ENCODE data around the gene ANHX.
"Not testable (repeated sequence)": the region's sequence is repeated elsewhere in the genome, so short reads cannot be mapped to it uniquely, and the experiment has no call there.

Gene ANHX

GRCh38 chr12:133235401-133236112 lies at the start of gene ANHX:
Gene ANHX (minus strand): TSS chr12:133235877. CDS start chr12:133234356, 1,521 bp downstream.
- in situ Hi-C loops (cut with HindIII; ENCODE audit: low sequenced_read_pairs) = no loop called here

- in situ Hi-C loops (cut with HindIII; ENCODE audit: low sequenced_read_pairs) = not testable (repeated sequence)
Measured at GRCh38 chr12:133264668-133265067, 29.0 kb upstream of the ANHX start.

GRCh38 chr12:133264173-133264572 lies 28.5 kb upstream of the ANHX start:
- in situ Hi-C loops (cut with HindIII; ENCODE audit: low sequenced_read_pairs) = no loop called here

- in situ Hi-C loops (cut with HindIII; ENCODE audit: low sequenced_read_pairs) = no loop called here
Measured at GRCh38 chr12:133256321-133256720, 20.6 kb upstream of the ANHX start.

GRCh38 chr12:133255833-133256232 lies 20.2 kb upstream of the ANHX start:
- in situ Hi-C loops (cut with HindIII; ENCODE audit: low sequenced_read_pairs) = not testable (repeated sequence)

- in situ Hi-C loops (cut with HindIII; ENCODE audit: low sequenced_read_pairs) = no loop called here
Measured at GRCh38 chr12:133251732-133252131, 16.1 kb upstream of the ANHX start.

GRCh38 chr12:133236556-133236955 lies 879 bp upstream of the ANHX start:
- in situ Hi-C loops (cut with HindIII; ENCODE audit: low sequenced_read_pairs) = no loop called here

GRCh38 chr12:133236144-133236543 lies 467 bp upstream of the ANHX start:
- in situ Hi-C loops (cut with HindIII; ENCODE audit: low sequenced_read_pairs) = no loop called here

- in situ Hi-C loops (cut with HindIII; ENCODE audit: low sequenced_read_pairs) = no loop called here
Measured at GRCh38 chr12:133234971-133235370, 706 bp downstream of the ANHX start.

- in situ Hi-C loops (cut with HindIII; ENCODE audit: low sequenced_read_pairs) = no loop called here
Measured at GRCh38 chr12:133233993-133234564, 1.6 kb downstream of the ANHX start.

- in situ Hi-C loops (cut with HindIII; ENCODE audit: low sequenced_read_pairs) = no loop called here
Measured at GRCh38 chr12:133233006-133233405, 2.7 kb downstream of the ANHX start.

GRCh38 chr12:133231001-133231400 lies 4.7 kb downstream of the ANHX start:
- in situ Hi-C loops (cut with HindIII; ENCODE audit: low sequenced_read_pairs) = no loop called here

GRCh38 chr12:133227281-133227852 lies 8.3 kb downstream of the ANHX start:
- in situ Hi-C loops (cut with HindIII; ENCODE audit: low sequenced_read_pairs) = no loop called here

- in situ Hi-C loops (cut with HindIII; ENCODE audit: low sequenced_read_pairs) = no loop called here
Measured at GRCh38 chr12:133226690-133227089, 9.0 kb downstream of the ANHX start.

- in situ Hi-C loops (cut with HindIII; ENCODE audit: low sequenced_read_pairs) = no loop called here
Measured at GRCh38 chr12:133225527-133225926, 10.2 kb downstream of the ANHX start.

GRCh38 chr12:133222211-133222610 lies 13.5 kb downstream of the ANHX start:
- in situ Hi-C loops (cut with HindIII; ENCODE audit: low sequenced_read_pairs) = no loop called here

GRCh38 chr12:133221241-133221640 lies 14.4 kb downstream of the ANHX start:
- in situ Hi-C loops (cut with HindIII; ENCODE audit: low sequenced_read_pairs) = no loop called here

- in situ Hi-C loops (cut with HindIII; ENCODE audit: low sequenced_read_pairs) = no loop called here
Measured at GRCh38 chr12:133220521-133220920, 15.2 kb downstream of the ANHX start.

- in situ Hi-C loops (cut with HindIII; ENCODE audit: low sequenced_read_pairs) = no loop called here
Measured at GRCh38 chr12:133217219-133217618, 18.5 kb downstream of the ANHX start.

- in situ Hi-C loops (cut with HindIII; ENCODE audit: low sequenced_read_pairs) = no loop called here
Measured at GRCh38 chr12:133215724-133216123, 20.0 kb downstream of the ANHX start.

GRCh38 chr12:133206390-133206789 lies 29.3 kb downstream of the ANHX start:
- in situ Hi-C loops (cut with HindIII; ENCODE audit: low sequenced_read_pairs) = no loop called here

GRCh38 chr12:133204264-133204603 lies 31.4 kb downstream of the ANHX start:
- in situ Hi-C loops (cut with HindIII; ENCODE audit: low sequenced_read_pairs) = no loop called here
